ENCODE measurements around the gene CIAO2A. TPM values are rescaled to one million over a fixed set of nuclear protein-coding genes. Genes with fewer than 3 reads are reported as not detected.

Gene CIAO2A
- total RNA-seq, 1 donor from 2014 or later: 53.4 TPM

- Mint-ChIP-seq H3K9me3 (ENCODE audit: unreplicated experiment) (no peaks in the 10 kb centered on the region), H3K36me3 (ENCODE audit: low read depth, unreplicated experiment) (no peaks in the 10 kb centered on the region), H3K4me3 (ENCODE audit: unreplicated experiment) (no peak overlapping the region), H3K4me1 (ENCODE audit: low read depth, unreplicated experiment) (no peaks in the 10 kb centered on the region), H3K27me3 (ENCODE audit: low read depth, unreplicated experiment) (peaks cover 3% of the 10 kb centered on the region), H3K27ac (ENCODE audit: unreplicated experiment) (no peak overlapping the region)
- no peak overlapping the region for H3K27ac ChIP-seq (ENCODE audit: low read depth, low read length)
- no peak overlapping the region for H3K4me3 ChIP-seq (ENCODE audit: insufficient read depth, low read depth, low read length)
- TF ChIP-seq CTCF (IDR thresholded peaks at IDR 0.05; ENCODE audit: insufficient read depth, low read depth, low read length) (no peak), EZH2 (IDR thresholded peaks at IDR 0.05; ENCODE audit: insufficient read depth, low read length) (no peak)
- no peak overlapping the region for H3K4me2 ChIP-seq (ENCODE audit: low read length)
- DNase-seq (ENCODE audit: low read depth) (no peak), FAIRE-seq (no peak)
- no peak overlapping the region for H2AFZ ChIP-seq (ENCODE audit: low read depth, low read length)
- H4K20me1 ChIP-seq (ENCODE audit: insufficient read depth, low read length): no peaks in the 10 kb centered on the region
- no peaks in the 10 kb centered on the region for H3K4me1 ChIP-seq (ENCODE audit: insufficient read depth, low read length)
- H3K9ac ChIP-seq (ENCODE audit: low read length): no peak overlapping the region
- no peaks in the 10 kb centered on the region for H3K36me3 ChIP-seq (ENCODE audit: insufficient read depth, low read length)
- peaks cover 3% of the 10 kb centered on the region for H3K27me3 ChIP-seq (ENCODE audit: insufficient read depth, low read length)
- no peaks in the 10 kb centered on the region for H3K9me3 ChIP-seq (ENCODE audit: insufficient read depth, low read depth, low read length)
- no peaks in the 10 kb centered on the region for H3K79me2 ChIP-seq (ENCODE audit: insufficient read depth, low read length)
Observed at GRCh38 chr15:64030123-64030522, 63.5 kb downstream of the CIAO2A start.

- no peaks in the 10 kb centered on the region for H4K20me1 ChIP-seq (ENCODE audit: insufficient read depth, low read length)
- Mint-ChIP-seq H3K27ac (ENCODE audit: unreplicated experiment) (no peak overlapping the region), H3K4me1 (ENCODE audit: low read depth, unreplicated experiment) (no peaks in the 10 kb centered on the region), H3K4me3 (ENCODE audit: unreplicated experiment) (no peak overlapping the region), H3K9me3 (ENCODE audit: unreplicated experiment) (no peaks in the 10 kb centered on the region), H3K27me3 (ENCODE audit: low read depth, unreplicated experiment) (peaks cover 7% of the 10 kb centered on the region), H3K36me3 (ENCODE audit: low read depth, unreplicated experiment) (no peaks in the 10 kb centered on the region)
- H3K9ac ChIP-seq (ENCODE audit: low read length): no peak overlapping the region
- no peaks in the 10 kb centered on the region for H3K79me2 ChIP-seq (ENCODE audit: insufficient read depth, low read length)
- H2AFZ ChIP-seq (ENCODE audit: low read depth, low read length): no peak overlapping the region
- no peak overlapping the region for H3K27ac ChIP-seq (ENCODE audit: low read depth, low read length)
- no peak overlapping the region for H3K4me2 ChIP-seq (ENCODE audit: low read length)
- H3K9me3 ChIP-seq (ENCODE audit: insufficient read depth, low read depth, low read length): no peaks in the 10 kb centered on the region
- no peaks in the 10 kb centered on the region for H3K36me3 ChIP-seq (ENCODE audit: insufficient read depth, low read length)
- no peak for TF ChIP-seq CTCF (IDR thresholded peaks at IDR 0.05; ENCODE audit: insufficient read depth, low read depth, low read length)
- TF ChIP-seq EZH2 (IDR thresholded peaks at IDR 0.05; ENCODE audit: insufficient read depth, low read length): no peak
- DNase-seq (ENCODE audit: low read depth) (no peak), FAIRE-seq (no peak)
- H3K4me1 ChIP-seq (ENCODE audit: insufficient read depth, low read length): no peaks in the 10 kb centered on the region
- peaks cover 3% of the 10 kb centered on the region for H3K27me3 ChIP-seq (ENCODE audit: insufficient read depth, low read length)
- H3K4me3 ChIP-seq (ENCODE audit: insufficient read depth, low read depth, low read length): no peak overlapping the region
Observed at GRCh38 chr15:64029633-64030032, 64.0 kb downstream of the CIAO2A start.

GRCh38 chr15:64029110-64029509 lies 64.5 kb downstream of the CIAO2A start:
- Histone ChIP-seq H3K27me3 (ENCODE audit: insufficient read depth, low read length) (peaks cover 3% of the 10 kb centered on the region), H3K9ac (ENCODE audit: low read length) (no peak overlapping the region), H3K27ac (ENCODE audit: low read depth, low read length) (no peak overlapping the region), H4K20me1 (ENCODE audit: insufficient read depth, low read length) (no peaks in the 10 kb centered on the region), H3K79me2 (ENCODE audit: insufficient read depth, low read length) (no peaks in the 10 kb centered on the region), H3K9me3 (ENCODE audit: insufficient read depth, low read depth, low read length) (no peaks in the 10 kb centered on the region), H3K4me1 (ENCODE audit: insufficient read depth, low read length) (no peaks in the 10 kb centered on the region), H2AFZ (ENCODE audit: low read depth, low read length) (no peak overlapping the region), H3K36me3 (ENCODE audit: insufficient read depth, low read length) (no peaks in the 10 kb centered on the region), H3K4me2 (ENCODE audit: low read length) (no peak overlapping the region), H3K4me3 (ENCODE audit: insufficient read depth, low read depth, low read length) (no peak overlapping the region)
- Mint-ChIP-seq H3K9me3 (ENCODE audit: unreplicated experiment) (no peaks in the 10 kb centered on the region), H3K27ac (ENCODE audit: unreplicated experiment) (no peak overlapping the region), H3K4me1 (ENCODE audit: low read depth, unreplicated experiment) (no peaks in the 10 kb centered on the region), H3K27me3 (ENCODE audit: low read depth, unreplicated experiment) (peaks cover 5% of the 10 kb centered on the region), H3K4me3 (ENCODE audit: unreplicated experiment) (no peak overlapping the region), H3K36me3 (ENCODE audit: low read depth, unreplicated experiment) (no peaks in the 10 kb centered on the region)
- DNase-seq (ENCODE audit: low read depth): no peak
- TF ChIP-seq CTCF (IDR thresholded peaks at IDR 0.05; ENCODE audit: insufficient read depth, low read depth, low read length): no peak
- TF ChIP-seq EZH2 (IDR thresholded peaks at IDR 0.05; ENCODE audit: insufficient read depth, low read length): no peak
- FAIRE-seq: no peak
